ENCODE results near the gene DLEU7. TPM values are rescaled to one million over a fixed set of nuclear protein-coding genes. Genes with fewer than 3 reads are reported as not detected.

The DLEU7 gene
- total and polyA plus RNA-seq, 7 experiments from 2014 or later, result 0.13 to 1.2 TPM; not detected in 5

- Mint-ChIP-seq H3K4me3 (peak overlapping the region in 1 of 10 donors; percentile 27), H3K4me1 (peaks cover 0 to 21% (median 0%) of the 10 kb centered on the region in 7 donors), H3K9me3 (no peaks in the 10 kb centered on the region), H3K27me3 (no peaks in the 10 kb centered on the region), H3K27ac (no peak overlapping the region), H3K36me3 (peaks cover 0 to 8% (median 0%) of the 10 kb centered on the region in 5 donors)
- Histone ChIP-seq H3K27ac (ENCODE audit: low read depth, low read length) (no peak overlapping the region), H3K4me1 (ENCODE audit: control insufficient read depth in 2 of 2, insufficient read depth in 2 of 2, low read length in 2 of 2) (no peaks in the 10 kb centered on the region), H3K27me3 (ENCODE audit: control insufficient read depth in 2 of 2, insufficient read depth in 2 of 2, low read length in 2 of 2) (no peaks in the 10 kb centered on the region), H3K36me3 (ENCODE audit: control insufficient read depth in 2 of 3, insufficient read depth in 3 of 3, low read length in 3 of 3) (no peaks in the 10 kb centered on the region), H3K4me3 (ENCODE audit: low read length) (no peak overlapping the region), H3K9me3 (ENCODE audit: control insufficient read depth in 2 of 3, low read length in 3 of 3) (no peaks in the 10 kb centered on the region)
- no peak for ATAC-seq
- CTCF ChIA-PET, result interaction anchor here (0.7 kb wide), 1 partner anchor 15 kb away, joined by 3 read pairs; no protein-coding TSS in a partner anchor
- intact Hi-C loops (cut with micrococcal nuclease), result no loop called here
- no peak for DNase-seq
- POLR2A ChIA-PET, result no interaction called here
These were observed 31.2 kb downstream of the DLEU7 start for GRCh38 chr13:50812242-50812641.

- peak; percentile 31 for ATAC-seq
- Mint-ChIP-seq H3K27ac (peak overlapping the region in 1 of 9 donors; percentile 44), H3K36me3 (peaks cover 0 to 8% (median 0%) of the 10 kb centered on the region in 5 donors), H3K27me3 (peaks cover 0 to under 1% (median 0%) of the 10 kb centered on the region in 5 donors), H3K4me3 (peak overlapping the region in 1 of 10 donors; percentile 65), H3K9me3 (peaks cover 0 to 2% (median 0%) of the 10 kb centered on the region in 11 donors), H3K4me1 (peaks cover 0 to 21% (median 0%) of the 10 kb centered on the region in 7 donors)
- no peaks in the 10 kb centered on the region for H3K9me3 ChIP-seq (ENCODE audit: control insufficient read depth in 2 of 3, low read length in 3 of 3)
- no peak overlapping the region for H3K4me3 ChIP-seq (ENCODE audit: low read length)
- H3K27me3 ChIP-seq (ENCODE audit: control insufficient read depth in 2 of 2, insufficient read depth in 2 of 2, low read length in 2 of 2), result no peaks in the 10 kb centered on the region
- no peaks in the 10 kb centered on the region for H3K36me3 ChIP-seq (ENCODE audit: control insufficient read depth in 2 of 3, insufficient read depth in 3 of 3, low read length in 3 of 3)
- H3K4me1 ChIP-seq (ENCODE audit: control insufficient read depth in 2 of 2, insufficient read depth in 2 of 2, low read length in 2 of 2), result no peaks in the 10 kb centered on the region
- POLR2A ChIA-PET, result interaction anchor here (0.6 kb wide), 1 partner anchor 711 kb away, joined by 4 read pairs; no protein-coding TSS in a partner anchor
- CTCF ChIA-PET, result no interaction called here
- no peak for DNase-seq
- intact Hi-C loops (cut with micrococcal nuclease), result no loop called here
- H3K27ac ChIP-seq (ENCODE audit: low read depth, low read length), result no peak overlapping the region
These were observed 32.5 kb downstream of the DLEU7 start for GRCh38 chr13:50810998-50811397.

GRCh38 chr13:50810468-50810867 lies 33.0 kb downstream of the DLEU7 start:
- Mint-ChIP-seq H3K36me3 (peaks cover 0 to 9% (median 0%) of the 10 kb centered on the region in 5 donors), H3K27me3 (peaks cover 0 to 4% (median 0%) of the 10 kb centered on the region in 5 donors), H3K4me3 (no peak overlapping the region), H3K4me1 (peaks cover 0 to 21% (median 0%) of the 10 kb centered on the region in 7 donors), H3K27ac (no peak overlapping the region), H3K9me3 (peaks cover 0 to 8% (median 4%) of the 10 kb centered on the region in 11 donors)
- DNase-seq, result no peak
- CTCF ChIA-PET, result interaction anchor here (0.6 kb wide), 1 partner anchor 596 kb away, joined by 5 read pairs; no protein-coding TSS in a partner anchor
- intact Hi-C loops (cut with micrococcal nuclease), result no loop called here
- H3K4me3 ChIP-seq (ENCODE audit: low read length), result no peak overlapping the region
- no peaks in the 10 kb centered on the region for H3K4me1 ChIP-seq (ENCODE audit: control insufficient read depth in 2 of 2, insufficient read depth in 2 of 2, low read length in 2 of 2)
- no peaks in the 10 kb centered on the region for H3K27me3 ChIP-seq (ENCODE audit: control insufficient read depth in 2 of 2, insufficient read depth in 2 of 2, low read length in 2 of 2)
- ATAC-seq, result no peak
- POLR2A ChIA-PET, result interaction anchor here (0.6 kb wide), 1 partner anchor 710 kb away, joined by 4 read pairs; no protein-coding TSS in a partner anchor
- H3K9me3 ChIP-seq (ENCODE audit: control insufficient read depth in 2 of 3, low read length in 3 of 3), result no peaks in the 10 kb centered on the region
- H3K27ac ChIP-seq (ENCODE audit: low read depth, low read length), result no peak overlapping the region
- H3K36me3 ChIP-seq (ENCODE audit: control insufficient read depth in 2 of 3, insufficient read depth in 3 of 3, low read length in 3 of 3), result no peaks in the 10 kb centered on the region

- H3K27ac Mint-ChIP-seq, result no peak overlapping the region
- Histone ChIP-seq H3K36me3 (ENCODE audit: control insufficient read depth in 2 of 3, insufficient read depth in 3 of 3, low read length in 3 of 3) (no peaks in the 10 kb centered on the region), H3K9me3 (ENCODE audit: control insufficient read depth in 2 of 3, low read length in 3 of 3) (no peaks in the 10 kb centered on the region), H3K4me3 (ENCODE audit: low read length) (no peak overlapping the region), H3K27ac (ENCODE audit: low read depth, low read length) (no peak overlapping the region), H3K4me1 (ENCODE audit: control insufficient read depth in 2 of 2, insufficient read depth in 2 of 2, low read length in 2 of 2) (no peaks in the 10 kb centered on the region), H3K27me3 (ENCODE audit: control insufficient read depth in 2 of 2, insufficient read depth in 2 of 2, low read length in 2 of 2) (no peaks in the 10 kb centered on the region)
- peaks cover 0 to 4% (median 0%) of the 10 kb centered on the region in 5 donors for H3K27me3 Mint-ChIP-seq
- intact Hi-C loops (cut with micrococcal nuclease), result no loop called here
- H3K36me3 Mint-ChIP-seq, result peaks cover 0 to 9% (median 0%) of the 10 kb centered on the region in 5 donors
- peaks cover 0 to 21% (median 0%) of the 10 kb centered on the region in 7 donors for H3K4me1 Mint-ChIP-seq
- peaks cover 0 to 9% (median 6%) of the 10 kb centered on the region in 11 donors for H3K9me3 Mint-ChIP-seq
- ATAC-seq (no peak), DNase-seq (no peak)
- H3K4me3 Mint-ChIP-seq, result no peak overlapping the region
- ChIA-PET CTCF (interaction anchor here (0.6 kb wide), 1 partner anchor 824 kb away, joined by 3 read pairs; no protein-coding TSS in a partner anchor), POLR2A (interaction anchor here (0.6 to 0.7 kb wide), 2 partner anchors 102 to 295 kb away, joined by 3 read pairs; no protein-coding TSS in a partner anchor)
These were observed 34.1 kb downstream of the DLEU7 start for GRCh38 chr13:50809133-50810090.

- Mint-ChIP-seq H3K4me3 (no peak overlapping the region), H3K9me3 (peaks cover 0 to 9% (median 6%) of the 10 kb centered on the region in 11 donors), H3K27ac (no peak overlapping the region), H3K27me3 (peaks cover 0 to 4% (median 0%) of the 10 kb centered on the region in 5 donors), H3K4me1 (peaks cover under 1 to 17% (median 5%) of the 10 kb centered on the region in 7 donors), H3K36me3 (peaks cover 0 to 9% (median 0%) of the 10 kb centered on the region in 5 donors)
- Histone ChIP-seq H3K36me3 (ENCODE audit: control insufficient read depth in 2 of 3, insufficient read depth in 3 of 3, low read length in 3 of 3) (no peaks in the 10 kb centered on the region), H3K4me1 (ENCODE audit: control insufficient read depth in 2 of 2, insufficient read depth in 2 of 2, low read length in 2 of 2) (peaks cover 0 to 3% of the 10 kb centered on the region in 2 donors), H3K4me3 (ENCODE audit: low read length) (no peak overlapping the region), H3K27me3 (ENCODE audit: control insufficient read depth in 2 of 2, insufficient read depth in 2 of 2, low read length in 2 of 2) (no peaks in the 10 kb centered on the region), H3K9me3 (ENCODE audit: control insufficient read depth in 2 of 3, low read length in 3 of 3) (no peaks in the 10 kb centered on the region), H3K27ac (ENCODE audit: low read depth, low read length) (no peak overlapping the region)
- intact Hi-C loops (cut with micrococcal nuclease), result no loop called here
- no peak for DNase-seq
- ChIA-PET POLR2A (interaction anchor here (1.9 kb wide), 1 partner anchor 103 kb away, joined by 6 read pairs; no protein-coding TSS in a partner anchor), CTCF (interaction anchor here (2.6 kb wide), 1 partner anchor 106 kb away, joined by 11 read pairs; no protein-coding TSS in a partner anchor)
- no peak for ATAC-seq
These were observed 37.7 kb downstream of the DLEU7 start for GRCh38 chr13:50805805-50806204.
